Common myeloid progenitor, CD34-positive (primary cell): Measurements from ENCODE around the gene HTRA2.
A peak's percentile ranks its signal among the peaks of the same experiment; 100 is the strongest.

Source experiments
- CTCF ChIA-PET: fragments of 350-600 bp; sonication (Branson Sonifier 250); formaldehyde crosslinking; loops from one replicate; lab custom pipeline; 2021; ENCODE audit warnings: antibody characterized with exemption; lab: Charles Lee
- POLR2A ChIA-PET: fragments of 350-600 bp; sonication (Branson Sonifier 250); formaldehyde crosslinking; loops from one replicate; lab custom pipeline; 2021; ENCODE audit warnings: antibody characterized with exemption; lab: Charles Lee
- DNase-seq, 3 donors: peaks; one replicate each; pipeline versions ENCODE4 v3.0.0 to v3.0.0-alpha.2; 2013
- H3K27ac ChIP-seq, 2 experiments: 1 replicate in 1 of 2; 2 replicates in 1 of 2; pipeline ENCODE4 v1.7.0; 2013; ENCODE audit warnings: inconsistent platforms in 2 of 2, low read length in 2 of 2, mild to moderate bottlenecking in 2 of 2, low read depth in 1 of 2, moderate library complexity in 1 of 2; ENCODE audit not compliant: severe bottlenecking in 2 of 2, insufficient read depth in 1 of 2, poor library complexity in 1 of 2
- H3K27me3 ChIP-seq, 5 experiments: replicated peaks in 2 of 5; 1 replicate in 3 of 5; 2 replicates in 2 of 5; pipeline versions ENCODE4 v1.6.1 to v1.7.0; 2013; ENCODE audit warnings: low read length in 4 of 5, mild to moderate bottlenecking in 2 of 5, moderate library complexity in 2 of 5, inconsistent platforms in 1 of 5; ENCODE audit not compliant: insufficient read depth in 5 of 5, control insufficient read depth in 4 of 5
- H3K36me3 ChIP-seq, 4 experiments: 1 replicate in 2 of 4; 2 replicates in 2 of 4; pipeline versions ENCODE4 v1.6.1 to v1.7.0; 2013; ENCODE audit warnings: low read length in 3 of 4, control low read depth in 1 of 4, mild to moderate bottlenecking in 1 of 4; ENCODE audit not compliant: control insufficient read depth in 4 of 4, insufficient read depth in 4 of 4
- H3K4me1 ChIP-seq, 4 experiments: 1 replicate in 3 of 4; 2 replicates in 1 of 4; pipeline versions ENCODE4 v1.6.1 to v1.7.1; 2013; ENCODE audit warnings: low read length in 3 of 4, mild to moderate bottlenecking in 3 of 4, control low read depth in 1 of 4, inconsistent platforms in 1 of 4, moderate library complexity in 1 of 4; ENCODE audit not compliant: control insufficient read depth in 4 of 4, insufficient read depth in 4 of 4; ENCODE audit errors: control extremely low read depth in 1 of 4
- H3K4me3 ChIP-seq, 7 experiments: 1 replicate in 4 of 7; 2 replicates in 3 of 7; pipeline versions ENCODE4 v1.5.1 to v1.7.0; 2013; ENCODE audit warnings: mild to moderate bottlenecking in 7 of 7, low read length in 6 of 7, moderate library complexity in 6 of 7, inconsistent platforms in 2 of 7, low read depth in 2 of 7, control low read depth in 1 of 7; ENCODE audit not compliant: insufficient read depth in 4 of 7, control insufficient read depth in 1 of 7; ENCODE audit errors: extremely low read depth in 1 of 7
- H3K9me3 ChIP-seq, 5 experiments: 1 replicate in 4 of 5; 2 replicates in 1 of 5; pipeline versions ENCODE4 v1.6.1 to v1.7.1; 2013; ENCODE audit warnings: low read length in 4 of 5, mild to moderate bottlenecking in 2 of 5, inconsistent platforms in 1 of 5, low read depth in 1 of 5, moderate library complexity in 1 of 5; ENCODE audit not compliant: control insufficient read depth in 4 of 5, insufficient read depth in 2 of 5; ENCODE audit errors: control extremely low read depth in 1 of 5
- WGBS: methylation state at CpG from one replicate; pipeline ENCODE4 v1.1.5; 2013; ENCODE audit not compliant: insufficient coverage; 5-methylcytosine and 5-hydroxymethylcytosine counted together

The HTRA2 gene

DNA sequence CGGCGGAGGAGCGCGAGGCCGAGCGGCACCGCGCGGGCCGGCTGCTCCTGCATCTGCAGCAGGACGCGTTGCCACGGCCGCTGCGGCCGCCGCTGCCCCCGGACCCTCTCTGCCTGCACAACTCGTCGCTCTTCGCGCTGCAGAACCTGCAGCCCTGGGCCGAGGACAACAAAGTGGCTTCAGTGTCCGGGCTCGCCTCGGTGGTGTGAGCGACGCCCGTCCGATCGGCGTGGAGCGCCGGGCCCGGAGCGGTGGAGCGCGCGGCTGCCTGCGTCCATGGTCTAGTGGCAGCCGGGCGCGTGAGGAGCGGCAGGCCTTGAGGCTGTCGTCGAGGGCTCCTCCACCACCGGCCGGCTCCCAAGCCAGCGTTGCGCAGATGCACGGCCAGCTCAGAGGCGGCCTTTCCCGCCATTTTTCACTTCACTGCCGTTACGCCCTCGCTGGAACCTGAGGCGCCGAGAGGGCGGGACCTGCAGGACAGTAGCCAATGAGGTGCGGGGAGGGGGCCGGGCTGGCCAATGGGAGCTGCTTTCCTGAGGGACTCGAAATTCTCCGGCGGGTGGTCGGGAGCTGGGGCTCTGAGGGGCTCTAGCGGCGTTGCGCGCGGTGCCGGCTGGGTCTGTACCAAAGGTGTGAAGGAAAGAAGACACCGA is 13.6 kb upstream of the HTRA2 start:
- Histone ChIP-seq H3K4me3 (peak overlapping the region in 6 of 7 experiments; percentile 26 to 64 (median 52)), H3K27me3 (peaks cover 13 to 95% (median 56%) of the 10 kb centered on the region in 5 experiments), H3K9me3 (peaks cover 0 to 6% (median 0%) of the 10 kb centered on the region in 5 experiments), H3K4me1 (peaks cover 0 to 38% (median 30%) of the 10 kb centered on the region in 4 experiments), H3K27ac (no peak overlapping the region), H3K36me3 (no peaks in the 10 kb centered on the region)
- 3% methylated on average over 63 of the region's 72 CpGs for whole genome bisulfite sequencing
- peak in 2 of 3 donors; percentile 70 to 73 for DNase-seq
- ChIA-PET POLR2A (interaction anchor here (0.9 to 1.1 kb wide), 2 partner anchors 10 to 13 kb away, joined by 3 read pairs; partner anchors contain the start of genes AUP1 and DQX1), CTCF (interaction anchor here (1.7 to 9.0 kb wide), 5 partner anchors 7 to 72 kb away, joined by 6 to 53 read pairs (median 14); partner anchors contain the start of genes AUP1, HTRA2 and PCGF1)

DNA sequence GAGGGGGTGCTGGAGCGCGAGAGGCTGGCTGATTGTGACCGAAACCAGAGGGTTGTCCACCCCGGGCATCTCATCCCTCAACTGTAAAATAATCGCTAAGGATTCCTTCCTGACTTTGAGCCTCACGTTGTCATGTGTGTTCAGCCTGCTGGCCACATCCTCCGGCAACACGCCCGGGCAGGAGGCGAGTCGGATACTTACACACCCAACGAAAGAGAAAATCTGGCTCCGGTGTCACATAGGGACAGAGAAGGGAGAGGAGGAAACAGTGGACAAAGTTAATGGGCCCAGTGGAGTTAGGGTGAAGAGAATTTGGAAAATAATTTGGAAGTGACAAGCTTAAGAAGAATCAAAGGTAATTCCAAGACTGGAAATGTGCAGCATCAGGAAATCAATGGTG is 13.1 kb upstream of the HTRA2 start:
- H3K4me1 ChIP-seq: peaks cover 0 to 38% (median 30%) of the 10 kb centered on the region in 4 experiments
- no peak for DNase-seq
- WGBS: 76% methylated on average over 13 of the region's 13 CpGs
- peak overlapping the region in 3 of 7 experiments; percentile 47 to 64 (median 62) for H3K4me3 ChIP-seq
- ChIA-PET POLR2A (interaction anchor here (0.9 to 1.1 kb wide), 2 partner anchors 10 to 12 kb away, joined by 3 read pairs; partner anchors contain the start of genes AUP1 and DQX1), CTCF (interaction anchor here (1.5 to 9.0 kb wide), 5 partner anchors 8 to 71 kb away, joined by 4 to 53 read pairs (median 14); partner anchors contain the start of genes AUP1, HTRA2 and PCGF1)
- H3K9me3 ChIP-seq: peaks cover 0 to 6% (median 0%) of the 10 kb centered on the region in 5 experiments
- no peaks in the 10 kb centered on the region for H3K36me3 ChIP-seq
- H3K27me3 ChIP-seq: peaks cover 13 to 92% (median 51%) of the 10 kb centered on the region in 5 experiments
- H3K27ac ChIP-seq: no peak overlapping the region

DNA sequence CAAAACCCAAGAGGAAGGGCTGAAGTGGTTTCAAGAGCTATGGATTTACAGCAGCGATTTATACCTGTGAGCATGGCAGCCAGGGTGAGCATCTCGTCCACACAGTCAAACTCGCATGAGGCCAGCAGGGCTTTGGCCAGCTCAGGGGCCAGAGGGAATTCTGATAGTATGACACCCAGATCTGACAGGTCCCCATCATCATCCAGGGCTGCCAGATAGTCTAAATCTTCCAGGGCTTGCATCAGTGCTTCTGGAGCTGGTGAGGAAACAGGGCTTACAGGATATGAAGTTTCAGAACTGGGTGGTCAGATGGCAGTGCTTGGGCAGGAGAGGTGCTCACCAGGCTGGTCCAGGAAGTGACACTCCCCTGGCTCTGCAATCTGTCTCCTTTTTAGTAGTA is 7.2 kb upstream of the HTRA2 start:
- 85% methylated on average over 3 of the region's 3 CpGs for WGBS
- Histone ChIP-seq H3K9me3 (no peaks in the 10 kb centered on the region), H3K27me3 (peaks cover 4 to 40% (median 16%) of the 10 kb centered on the region in 5 experiments), H3K27ac (no peak overlapping the region), H3K4me1 (no peaks in the 10 kb centered on the region), H3K36me3 (peaks cover 6 to 24% (median 18%) of the 10 kb centered on the region in 4 experiments), H3K4me3 (no peak overlapping the region)
- POLR2A ChIA-PET: no interaction called here
- DNase-seq: no peak
- CTCF ChIA-PET: interaction anchor here (0.8 to 9.0 kb wide), 6 partner anchors 9 to 50 kb away, joined by 3 to 53 read pairs (median 3); partner anchors contain the start of genes AUP1, HTRA2, MRPL53 and PCGF1

DNA sequence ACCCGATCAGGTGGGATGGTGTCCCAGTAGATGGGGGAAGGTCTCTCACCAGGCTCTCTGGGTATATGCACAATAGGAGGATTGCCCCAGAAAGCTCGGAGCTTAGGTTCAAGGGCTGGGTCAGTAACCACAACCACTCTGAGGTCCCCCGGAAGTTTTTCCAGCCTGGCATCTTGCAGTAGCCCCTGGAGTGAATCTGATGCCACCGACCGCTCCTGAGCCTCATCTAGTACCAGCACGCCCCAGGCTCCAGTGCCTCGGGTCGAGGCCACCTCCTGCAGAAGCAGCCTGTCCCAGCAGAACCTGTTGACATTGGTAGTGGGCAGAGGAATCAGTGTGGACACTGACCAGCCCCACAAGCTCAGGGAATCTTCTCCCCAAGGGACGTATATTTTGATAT is 5.7 kb upstream of the HTRA2 start:
- POLR2A ChIA-PET: no interaction called here
- CTCF ChIA-PET: interaction anchor here (0.7 kb wide), 1 partner anchor 9 kb away, joined by 3 read pairs; no protein-coding TSS in a partner anchor
- 95% methylated on average over 4 of the region's 9 CpGs for WGBS

DNA sequence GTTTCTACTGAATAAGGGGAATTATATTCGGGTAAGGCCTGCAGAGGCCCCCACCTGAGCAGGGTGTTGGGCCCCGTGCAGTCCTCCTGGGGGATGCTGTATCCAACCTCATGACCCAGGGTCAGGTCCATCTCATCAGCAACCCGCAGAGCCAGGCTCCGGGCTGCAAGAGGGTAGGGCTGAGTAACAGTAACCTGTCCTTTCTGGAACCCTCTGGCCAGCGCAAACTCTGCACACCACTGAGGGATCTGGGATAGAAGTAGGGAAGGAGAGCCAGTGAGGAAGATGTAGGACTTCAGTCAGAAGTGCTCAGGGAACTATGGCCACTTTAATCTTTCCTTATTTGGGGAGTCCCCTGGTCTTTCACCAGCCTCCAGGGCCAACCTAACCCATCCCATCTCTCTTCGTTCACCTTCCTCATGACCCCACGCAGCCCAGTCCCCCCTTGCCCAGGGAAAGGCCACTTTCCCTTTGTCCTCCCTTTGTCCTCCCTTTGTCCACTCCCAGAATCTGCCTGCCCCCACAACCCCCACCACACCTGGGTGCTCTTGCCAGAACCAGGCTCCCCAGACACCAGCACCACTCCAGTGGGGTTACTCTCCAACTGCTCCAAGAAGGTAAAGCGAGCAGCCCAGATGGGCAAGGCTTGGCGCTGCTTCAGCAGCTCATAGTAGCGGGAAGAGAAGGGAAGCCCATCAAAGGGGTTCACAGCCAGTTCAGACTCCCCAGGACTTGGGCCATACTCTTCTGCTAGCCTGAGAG is 4.6 kb upstream of the HTRA2 start:
- H3K36me3 ChIP-seq: peaks cover 6 to 34% (median 19%) of the 10 kb centered on the region in 4 experiments
- CTCF ChIA-PET: interaction anchor here (10.0 kb wide), 1 partner anchor 21 kb away, joined by 143 read pairs; the partner anchor contains the start of genes LBX2 and PCGF1
- no peaks in the 10 kb centered on the region for H3K9me3 ChIP-seq
- peaks cover 0 to 15% (median 3%) of the 10 kb centered on the region in 5 experiments for H3K27me3 ChIP-seq
- no peak overlapping the region for H3K4me3 ChIP-seq
- DNase-seq: no peak
- WGBS: 99% methylated on average over 9 of the region's 10 CpGs
- POLR2A ChIA-PET: no interaction called here
- no peak overlapping the region for H3K27ac ChIP-seq
- H3K4me1 ChIP-seq: peaks cover 0 to 16% (median 13%) of the 10 kb centered on the region in 4 experiments

More for the DNA sequence above, 5.7 kb upstream of the HTRA2 start:
- Histone ChIP-seq H3K27ac (no peak overlapping the region), H3K4me3 (no peak overlapping the region), H3K27me3 (peaks cover 2 to 25% (median 4%) of the 10 kb centered on the region in 5 experiments), H3K36me3 (peaks cover 6 to 34% (median 19%) of the 10 kb centered on the region in 4 experiments), H3K9me3 (no peaks in the 10 kb centered on the region), H3K4me1 (peaks cover 0 to 15% (median 10%) of the 10 kb centered on the region in 4 experiments)
- DNase-seq: no peak

DNA sequence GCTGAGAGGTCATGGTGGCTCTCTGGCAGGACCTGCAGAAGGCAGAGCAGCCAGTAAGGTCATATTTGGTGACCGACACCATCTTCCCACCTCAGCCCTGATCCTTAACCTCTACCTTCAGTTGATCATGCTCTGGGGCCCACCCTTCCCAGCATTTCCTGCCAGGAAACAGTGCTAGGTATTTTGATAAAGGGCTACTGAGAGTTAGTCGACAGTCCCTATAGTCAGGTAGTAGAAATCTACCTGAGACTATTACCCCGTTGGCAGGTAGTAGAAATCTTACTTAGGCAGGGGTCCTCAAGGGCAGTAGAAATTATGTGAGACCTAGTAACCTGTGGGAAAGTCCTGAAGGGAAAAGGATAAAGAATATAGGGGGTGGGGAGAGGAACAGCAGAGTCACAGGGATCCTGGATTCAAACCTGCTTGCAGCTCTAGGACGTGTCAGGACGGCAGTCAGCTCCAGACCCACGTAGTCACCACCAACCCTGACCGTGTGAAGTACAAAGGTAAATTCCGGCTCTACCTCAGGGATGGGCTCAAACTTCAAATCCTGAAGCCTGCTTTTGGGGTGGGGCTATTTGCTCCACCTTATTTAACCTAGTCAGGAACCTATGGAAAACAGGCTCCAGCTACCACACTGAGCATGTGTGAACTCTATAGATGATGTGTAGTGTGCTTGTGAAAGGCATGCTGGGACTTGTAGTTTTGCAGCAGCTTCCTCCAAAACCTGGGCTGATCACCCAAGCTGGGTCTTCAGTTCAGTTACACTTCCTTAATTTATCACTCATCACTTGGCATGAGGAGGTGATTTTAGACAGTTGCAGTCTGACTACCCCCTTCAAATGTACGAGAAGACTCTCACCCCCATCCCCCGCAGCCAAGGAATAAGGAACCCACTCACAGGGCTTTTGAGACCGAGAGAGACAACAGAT is 3.8 kb upstream of the HTRA2 start, which contains the start of gene DQX1:
Gene DQX1 (minus strand): TSS at position 515 of the 932 bp plus-strand sequence. CDS start 502 bp downstream, at position 13.
- Histone ChIP-seq H3K4me1 (peaks cover 0 to 22% (median 19%) of the 10 kb centered on the region in 4 experiments), H3K36me3 (peaks cover 6 to 35% (median 19%) of the 10 kb centered on the region in 4 experiments), H3K27ac (no peak within 1 kb of the TSS), H3K4me3 (no peak within 1 kb of the TSS), H3K27me3 (peaks cover 0 to 7% (median 0%) of the 10 kb centered on the region in 5 experiments), H3K9me3 (no peaks in the 10 kb centered on the region)
- ChIA-PET POLR2A (interaction anchor here (1.0 kb wide), 1 partner anchor 10 kb away, joined by 3 read pairs; no protein-coding TSS in a partner anchor), CTCF (interaction anchor here (0.8 to 10.0 kb wide), 6 partner anchors 9 to 56 kb away, joined by 3 to 143 read pairs (median 3); partner anchors contain the start of genes LBX2 and PCGF1)
- DNase-seq: peak; percentile 44 to 84 (median 70)
- 90% methylated on average over 6 of the region's 11 CpGs for WGBS
